K562 (cell line): ENCODE data around the gene LMAN2. TPM values are rescaled to one million over a fixed set of nuclear protein-coding genes. Genes with fewer than 3 reads are reported as not detected.

Source experiments
- AFF4 ChIP-seq: sonication (generic); formaldehyde crosslinking; IDR thresholded peaks from 2 replicates; pipeline ENCODE4 v1.8.0; 2023; ENCODE audit warnings: mild to moderate bottlenecking, missing genetic modification reagents
- CBX3 ChIP-seq, 2 experiments: IDR thresholded peaks; 1 replicate in 1 of 2; 2 replicates in 1 of 2; pipeline ENCODE4 v1.6.1; 2012; ENCODE audit warnings: inconsistent platforms in 2 of 2, low read length in 2 of 2, borderline replicate concordance in 1 of 2, control low read depth in 1 of 2
- FOXJ3 ChIP-seq: sonication (generic); formaldehyde crosslinking; IDR thresholded peaks from 2 replicates; pipeline ENCODE4 v1.4.0; 2020; ENCODE audit warnings: mild to moderate bottlenecking, missing genetic modification reagents
- POLR3G ChIP-seq: IDR thresholded peaks from 2 replicates; pipeline ENCODE4 v1.6.1; 2011; ENCODE audit not compliant: insufficient read length, insufficient replicate concordance; ENCODE audit errors: extremely low read depth
- RBM22 ChIP-seq: fragments of 200-400 bp; formaldehyde crosslinking; IDR thresholded peaks from 2 replicates; pipeline ENCODE4 v1.6.1; 2018; ENCODE audit warnings: low read length, low read depth; ENCODE audit not compliant: poor library complexity, severe bottlenecking
- REST ChIP-seq, 2 experiments: fragments of 450-650 bp; formaldehyde crosslinking in 1 of 2; IDR thresholded peaks; 2 replicates each; pipeline versions ENCODE4 v1.4.0 to v1.6.1; 2014 to 2020; ENCODE audit warnings: mild to moderate bottlenecking in 2 of 2, borderline replicate concordance in 1 of 2, low read depth in 1 of 2
- TAF1 ChIP-seq: IDR thresholded peaks from 2 replicates; pipeline ENCODE4 v1.6.1; 2011; ENCODE audit warnings: mild to moderate bottlenecking, low read length, moderate library complexity; ENCODE audit not compliant: insufficient read depth, control insufficient read depth, severe bottlenecking; ENCODE audit errors: extremely low read depth
- ZC3H4 ChIP-seq: sonication (generic); formaldehyde crosslinking; IDR thresholded peaks from 2 replicates; pipeline ENCODE4 v1.9.0; 2021; ENCODE audit warnings: missing genetic modification reagents, borderline replicate concordance
- ZNF518B ChIP-seq: fragments of 250-450 bp; sonication (Bioruptor Pico); IDR thresholded peaks from 2 replicates; pipeline ENCODE4 v1.5.0; 2021; ENCODE audit warnings: mild to moderate bottlenecking, moderate library complexity
- polyA plus RNA-seq, 8 experiments: library from polyadenylated mRNA; depleted of rRNA in 4 of 8; stranded (reverse) in 5 of 8; unstranded in 3 of 8; fragments of >200 nt; fragmentation: Nextera tagmentation in 2 of 8; fragmentation: Illumina TruSeq in 1 of 8; extraction: Ambion mirVana in 2 of 8; extraction: Trizol in 1 of 8; gene quantifications; 2 replicates each; pipeline versions ENCODE4 v1.2.1 to v1.2.3, GENCODE V29; 2011 to 2014; ENCODE audit warnings: inconsistent platforms in 1 of 8, missing spikeins in 1 of 8
- total RNA-seq, 7 experiments: library from RNA; depleted of rRNA in 6 of 7; stranded (reverse); fragments of >200 nt in 6 of 7; fragmentation: Illumina TruSeq in 2 of 7; extraction: Trizol in 2 of 7; gene quantifications; 2 replicates each; pipeline versions ENCODE4 v1.2.1 to v1.2.3, GENCODE V29; 2011 to 2021; ENCODE audit warnings: low replicate concordance in 1 of 7

Gene LMAN2
- total and polyA plus RNA-seq, 9 of the 15 experiments (the other 6 are each of a cell fraction or from before 2014, with no cell fraction given), result 2.7 to 254 (median 136) TPM

- TF ChIP-seq ZC3H4, result no peak
- TF ChIP-seq RBM22, result no peak
- no peak for TF ChIP-seq ZNF518B
- TF ChIP-seq FOXJ3 (CRISPR knock-in tag), result no peak
- no peak for TF ChIP-seq TAF1
- TF ChIP-seq POLR3G, result no peak
- no peak for TF ChIP-seq CBX3 (IDR thresholded peaks at IDR 0.05; ENCODE audit: borderline replicate concordance in 1 of 2, low read length in 2 of 2)
- no peak for TF ChIP-seq REST (IDR thresholded peaks at IDR 0.05; ENCODE audit: borderline replicate concordance)
- TF ChIP-seq REST (CRISPR knock-in tag; IDR thresholded peaks at IDR 0.05; ENCODE audit: low read depth), result no peak
- TF ChIP-seq AFF4 (CRISPR knock-in tag), result no peak; the same call in 1 of the 2 replicates
Measured at GRCh38 chr5:177362610-177363507, 11.4 kb upstream of the LMAN2 start (continued).
